Neural cell (in vitro differentiated cells): Measurements from ENCODE around the gene NFASC. TPM values are rescaled to one million over a fixed set of nuclear protein-coding genes. Genes with fewer than 3 reads are reported as not detected.

Experiments
- H2AFZ ChIP-seq: fragments of 200-600, 300-800 bp; sonication (generic), shearing (Covaris generic); 2 replicates; pipeline ENCODE4 v1.6.0; 2014; ENCODE audit warnings: low read depth, mild to moderate bottlenecking, antibody characterized with exemption, low read length, moderate library complexity
- H3F3A ChIP-seq: fragments of 200-600 bp; shearing (Covaris generic); 2 replicates; pipeline ENCODE4 v1.6.1; 2016; ENCODE audit warnings: mild to moderate bottlenecking, moderate library complexity, mixed read lengths, antibody characterized with exemption, low read length; ENCODE audit not compliant: insufficient read depth, poor library complexity, severe bottlenecking
- H3K27ac ChIP-seq: fragments of 200-600, 300-800 bp; sonication (generic), shearing (Covaris generic); 2 replicates; pipeline ENCODE4 v1.5.1; 2014; ENCODE audit warnings: mild to moderate bottlenecking, low read length, moderate library complexity
- H3K27me3 ChIP-seq: fragments of 300-800, 200-600 bp; sonication (generic), shearing (Covaris generic); 2 replicates; pipeline ENCODE4 v1.6.0; 2014; ENCODE audit warnings: mild to moderate bottlenecking, low read depth, low read length, moderate library complexity; ENCODE audit not compliant: insufficient read depth
- H3K36me3 ChIP-seq: fragments of 300-800, 200-600 bp; sonication (generic), shearing (Covaris generic); 2 replicates; pipeline ENCODE4 v1.5.1; 2014; ENCODE audit warnings: mild to moderate bottlenecking, antibody characterized with exemption, low read length, moderate library complexity; ENCODE audit not compliant: insufficient read depth
- H3K4me2 ChIP-seq: fragments of 300-800, 200-600 bp; sonication (generic), shearing (Covaris generic); 2 replicates; pipeline ENCODE4 v1.6.0; 2014; ENCODE audit warnings: mild to moderate bottlenecking, low read length
- H3K4me3 ChIP-seq: fragments of 300-800, 200-600 bp; sonication (generic), shearing (Covaris generic); 2 replicates; pipeline ENCODE4 v1.5.1; 2014; ENCODE audit warnings: mild to moderate bottlenecking, low read length, moderate library complexity
- H3K79me2 ChIP-seq: fragments of 200-600 bp; shearing (Covaris generic); replicated peaks from 2 replicates; pipeline ENCODE4 v1.6.0; 2014; ENCODE audit warnings: mild to moderate bottlenecking, low read length, moderate library complexity; ENCODE audit not compliant: insufficient read depth
- H3K9ac ChIP-seq: fragments of 300-800, 200-600 bp; sonication (generic), shearing (Covaris generic); 2 replicates; pipeline ENCODE4 v1.6.1; 2016; ENCODE audit warnings: mild to moderate bottlenecking, low read length, mixed read lengths
- H3K9me2 ChIP-seq: fragments of 200-600 bp; shearing (Covaris generic); 2 replicates; pipeline ENCODE4 v1.6.1; 2016; ENCODE audit warnings: mild to moderate bottlenecking, low read length, mixed read lengths; ENCODE audit not compliant: insufficient read depth
- H3K9me3 ChIP-seq: fragments of 200-600, 300-800 bp; sonication (generic), shearing (Covaris generic); 2 replicates; pipeline ENCODE4 v1.6.1; 2016; ENCODE audit warnings: mild to moderate bottlenecking, mixed run types, low read length, moderate library complexity, mixed read lengths
- H4K20me1 ChIP-seq: fragments of 200-600 bp; shearing (Covaris generic); 2 replicates; pipeline ENCODE4 v1.6.1; 2016; ENCODE audit warnings: mild to moderate bottlenecking, mixed run types; ENCODE audit not compliant: insufficient read depth
- EP300 ChIP-seq: fragments of 450-650 bp; conservative IDR thresholded peaks from 2 replicates; pipeline ENCODE4 v1.6.1; 2014; ENCODE audit warnings: antibody characterized with exemption, mild to moderate bottlenecking, moderate library complexity; ENCODE audit not compliant: poor library complexity, severe bottlenecking
- EZH2 ChIP-seq: fragments of 200-600, 300-800 bp; shearing (Covaris generic), sonication (generic); IDR thresholded peaks from 2 replicates; pipeline ENCODE4 v1.6.1; 2014; ENCODE audit warnings: antibody characterized with exemption, low read length, borderline replicate concordance, mild to moderate bottlenecking; ENCODE audit not compliant: insufficient read depth, poor library complexity, severe bottlenecking
- MXI1 ChIP-seq: fragments of 450-650 bp; conservative IDR thresholded peaks from 2 replicates; pipeline ENCODE4 v1.6.1; 2014; ENCODE audit warnings: antibody characterized with exemption, mild to moderate bottlenecking; ENCODE audit not compliant: poor library complexity, severe bottlenecking
- POLR2AphosphoS5 ChIP-seq: IDR thresholded peaks from 2 replicates; pipeline ENCODE4 v1.6.1; 2012
- RAD21 ChIP-seq: fragments of 450-650 bp; conservative IDR thresholded peaks from 2 replicates; pipeline ENCODE4 v1.6.1; 2014; ENCODE audit warnings: antibody characterized with exemption, mild to moderate bottlenecking, moderate library complexity
- REST ChIP-seq: IDR thresholded peaks from 2 replicates; pipeline ENCODE4 v1.6.1; 2012; ENCODE audit warnings: borderline replicate concordance
- SMC3 ChIP-seq: fragments of 450-650 bp; conservative IDR thresholded peaks from 2 replicates; pipeline ENCODE4 v1.6.1; 2014; ENCODE audit warnings: antibody characterized with exemption, mild to moderate bottlenecking, moderate library complexity; ENCODE audit not compliant: poor library complexity
- TAF1 ChIP-seq: IDR thresholded peaks from 2 replicates; pipeline ENCODE4 v1.6.1; 2012; ENCODE audit warnings: low read depth
- polyA plus RNA-seq: library from polyadenylated mRNA; depleted of rRNA; stranded (reverse); fragments of >200 nt; gene quantifications from 2 replicates; pipeline ENCODE4 v1.2.3, GENCODE V29; 2014
- TF ChIP-seq, protein P1 (sequence below): fragments of 450-650 bp; IDR thresholded peaks from 2 replicates; pipeline ENCODE4 v1.5.1; 2014; ENCODE audit warnings: antibody characterized with exemption, mild to moderate bottlenecking, moderate library complexity; ENCODE audit not compliant: poor library complexity, severe bottlenecking

NFASC gene
- polyA plus RNA-seq, 1 donor from 2014 or later = 23.9 TPM

GRCh38 chr1:204885288-204885711, 14.6 kb downstream of the NFASC start:
- Histone ChIP-seq H3K9ac (no peak overlapping the region), H3K4me2 (no peak overlapping the region), H3K4me3 (no peak overlapping the region), H3K27me3 (no peaks in the 10 kb centered on the region), H2AFZ (no peak overlapping the region), H3K9me3 (no peaks in the 10 kb centered on the region), H3K27ac (no peak overlapping the region), H3K36me3 (no peaks in the 10 kb centered on the region), H3K9me2 (no peaks in the 10 kb centered on the region), H3K79me2 (peaks cover 8% of the 10 kb centered on the region), H3F3A (peaks cover 5% of the 10 kb centered on the region), H4K20me1 (no peaks in the 10 kb centered on the region)
- TF ChIP-seq EP300 (no peak), EZH2 (no peak), POLR2AphosphoS5 (no peak), SMC3 (no peak), MXI1 (no peak), REST (no peak), RAD21 (no peak), TAF1 (no peak)
- TF ChIP-seq, protein P1, sequence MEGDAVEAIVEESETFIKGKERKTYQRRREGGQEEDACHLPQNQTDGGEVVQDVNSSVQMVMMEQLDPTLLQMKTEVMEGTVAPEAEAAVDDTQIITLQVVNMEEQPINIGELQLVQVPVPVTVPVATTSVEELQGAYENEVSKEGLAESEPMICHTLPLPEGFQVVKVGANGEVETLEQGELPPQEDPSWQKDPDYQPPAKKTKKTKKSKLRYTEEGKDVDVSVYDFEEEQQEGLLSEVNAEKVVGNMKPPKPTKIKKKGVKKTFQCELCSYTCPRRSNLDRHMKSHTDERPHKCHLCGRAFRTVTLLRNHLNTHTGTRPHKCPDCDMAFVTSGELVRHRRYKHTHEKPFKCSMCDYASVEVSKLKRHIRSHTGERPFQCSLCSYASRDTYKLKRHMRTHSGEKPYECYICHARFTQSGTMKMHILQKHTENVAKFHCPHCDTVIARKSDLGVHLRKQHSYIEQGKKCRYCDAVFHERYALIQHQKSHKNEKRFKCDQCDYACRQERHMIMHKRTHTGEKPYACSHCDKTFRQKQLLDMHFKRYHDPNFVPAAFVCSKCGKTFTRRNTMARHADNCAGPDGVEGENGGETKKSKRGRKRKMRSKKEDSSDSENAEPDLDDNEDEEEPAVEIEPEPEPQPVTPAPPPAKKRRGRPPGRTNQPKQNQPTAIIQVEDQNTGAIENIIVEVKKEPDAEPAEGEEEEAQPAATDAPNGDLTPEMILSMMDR = no peak

GRCh38 chr1:204885790-204886189, 15.1 kb downstream of the NFASC start:
- no peak overlapping the region for H3K4me3 ChIP-seq
- H3K36me3 ChIP-seq = no peaks in the 10 kb centered on the region
- TF ChIP-seq POLR2AphosphoS5 (no peak), EP300 (no peak), REST (no peak), EZH2 (no peak), RAD21 (no peak), TAF1 (no peak), SMC3 (no peak), MXI1 (no peak)
- TF ChIP-seq, protein P1 = no peak
- H3F3A ChIP-seq = peaks cover 6% of the 10 kb centered on the region
- H4K20me1 ChIP-seq = no peaks in the 10 kb centered on the region
- no peak overlapping the region for H3K9ac ChIP-seq
- no peaks in the 10 kb centered on the region for H3K27me3 ChIP-seq
- no peak overlapping the region for H3K4me2 ChIP-seq
- H3K27ac ChIP-seq = no peak overlapping the region
- no peak overlapping the region for H2AFZ ChIP-seq
- H3K9me3 ChIP-seq = no peaks in the 10 kb centered on the region
- no peaks in the 10 kb centered on the region for H3K9me2 ChIP-seq
- peaks cover 8% of the 10 kb centered on the region for H3K79me2 ChIP-seq
